ENCODE results near the gene RBMX.
"Not testable (repeated sequence)": the region's sequence is repeated elsewhere in the genome, so short reads cannot be mapped to it uniquely, and the experiment has no call there.

RBMX gene

GRCh38 chrX:136878423-136878822 is 2.1 kb downstream of the RBMX start:
- DNase-seq (ENCODE audit: low read depth, low spot score) = no peak

DNA sequence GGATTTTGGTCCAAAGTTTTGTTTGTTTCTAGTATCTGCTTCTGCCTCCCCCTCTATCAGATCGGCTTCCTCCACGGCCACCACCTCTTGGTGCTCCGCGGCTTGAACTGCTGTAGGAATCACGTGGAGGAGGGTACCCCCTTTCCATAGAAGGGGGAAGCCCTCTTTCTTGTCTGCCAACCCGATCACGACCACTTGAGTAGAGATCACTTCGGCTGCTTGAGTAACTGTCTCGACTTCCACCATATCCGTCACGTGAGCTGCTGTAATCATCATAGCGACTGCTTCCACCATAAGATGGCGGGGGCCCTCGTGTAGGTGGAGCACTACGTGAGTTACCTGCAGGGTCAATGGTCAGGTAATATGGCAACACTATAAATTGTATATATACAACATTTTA is 6.4 kb downstream of the RBMX start:
- DNase-seq (ENCODE audit: low read depth, low spot score) = not testable (repeated sequence)

GRCh38 chrX:136873210-136873609 is 7.3 kb downstream of the RBMX start:
- DNase-seq (ENCODE audit: low read depth, low spot score) = not testable (repeated sequence)

DNA sequence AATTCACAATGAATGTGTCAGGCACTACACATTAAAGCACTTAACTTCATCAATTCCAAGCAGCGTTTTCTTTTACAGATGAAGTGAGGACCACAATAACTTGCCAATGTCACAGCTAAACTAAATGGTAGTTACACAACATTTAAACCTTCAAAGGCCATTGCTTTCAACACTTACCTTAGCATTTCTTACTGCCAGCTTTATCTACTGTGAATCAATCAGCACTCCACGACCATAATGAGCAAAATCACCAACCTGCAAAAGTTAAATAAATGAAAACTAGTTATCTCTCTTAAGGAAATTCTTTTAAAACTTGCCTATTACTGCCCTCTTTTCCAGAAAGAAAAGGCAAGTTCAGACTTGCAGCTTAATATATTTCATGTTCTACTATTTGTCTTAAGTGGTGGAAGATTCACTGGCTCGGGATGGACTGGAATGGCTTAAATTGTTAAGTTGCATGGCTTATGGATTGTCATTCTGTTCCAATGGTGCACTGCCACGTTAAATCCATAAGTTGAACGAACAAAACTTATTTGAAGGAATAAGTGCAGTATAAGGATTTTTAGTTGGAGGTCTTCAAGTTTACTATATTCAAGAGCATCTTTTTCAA is 8.3 kb downstream of the RBMX start:
- DNase-seq (ENCODE audit: low read depth, low spot score) = no peak

GRCh38 chrX:136870064-136870463 is 10.5 kb downstream of the RBMX start:
- DNase-seq (ENCODE audit: low read depth, low spot score) = no peak

DNA sequence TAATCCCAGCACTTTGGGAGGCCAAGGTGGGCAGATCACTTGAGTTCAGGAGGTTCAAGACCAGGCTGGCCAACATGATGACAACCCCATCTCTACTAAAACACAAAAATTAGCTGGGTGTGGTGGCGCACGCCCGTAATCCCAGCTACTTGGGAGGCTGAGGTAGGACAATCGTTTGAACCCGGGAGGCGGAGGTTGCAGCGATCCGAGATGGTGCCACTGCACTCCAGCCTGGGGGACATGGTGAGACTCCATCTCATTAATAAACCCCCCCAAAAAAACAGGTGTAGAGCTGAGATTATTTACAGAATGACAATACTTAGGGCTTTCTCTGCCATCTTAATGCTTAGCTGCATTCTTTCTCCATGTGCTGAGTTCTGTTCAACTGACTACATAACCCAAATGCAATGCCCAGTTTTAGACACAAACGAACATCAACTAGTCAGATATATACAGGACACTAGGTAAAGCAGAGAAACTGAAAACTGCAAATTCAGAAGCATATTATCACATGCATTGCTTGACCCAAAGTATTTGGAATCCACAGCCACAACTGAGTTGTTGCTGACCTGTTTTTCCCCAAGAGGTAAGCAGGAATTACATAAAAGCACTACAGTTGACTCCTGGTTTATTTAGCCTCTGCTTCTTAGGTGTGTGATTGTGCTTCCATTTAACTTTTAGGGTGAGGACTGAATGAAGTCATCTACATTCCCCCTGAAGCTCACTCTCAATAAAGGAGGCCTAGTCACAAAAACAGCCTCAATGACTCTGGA is 12.1 kb downstream of the RBMX start:
- DNase-seq (ENCODE audit: low read depth, low spot score) = no peak

- DNase-seq (ENCODE audit: low read depth, low spot score) = no peak
These were observed 13.0 kb downstream of the RBMX start for GRCh38 chrX:136867518-136867917.

DNA sequence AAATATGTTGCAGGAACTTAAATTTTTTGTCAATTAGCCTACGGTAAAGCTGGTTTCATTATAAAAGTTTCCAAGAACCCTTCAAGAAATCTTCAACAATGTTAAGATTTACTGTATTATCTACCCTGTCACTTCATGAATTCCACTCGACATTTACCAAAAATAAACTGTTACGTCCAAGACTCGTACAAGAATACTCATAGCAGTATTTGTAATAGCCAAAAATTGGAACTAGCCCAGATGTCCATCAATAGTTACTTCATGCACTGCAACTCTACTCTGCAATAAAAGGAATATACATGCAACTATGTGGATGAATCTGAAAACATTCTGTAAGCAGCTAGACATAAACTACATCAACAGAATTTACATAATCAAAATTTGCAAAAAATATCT is 13.4 kb downstream of the RBMX start:
- DNase-seq (ENCODE audit: low read depth, low spot score) = no peak

- no peak for DNase-seq (ENCODE audit: low read depth, low spot score)
These were observed 14.0 kb downstream of the RBMX start for GRCh38 chrX:136866337-136867095.

GRCh38 chrX:136865270-136866158 is 15.0 kb downstream of the RBMX start:
- DNase-seq (ENCODE audit: low read depth, low spot score) = no peak

DNA sequence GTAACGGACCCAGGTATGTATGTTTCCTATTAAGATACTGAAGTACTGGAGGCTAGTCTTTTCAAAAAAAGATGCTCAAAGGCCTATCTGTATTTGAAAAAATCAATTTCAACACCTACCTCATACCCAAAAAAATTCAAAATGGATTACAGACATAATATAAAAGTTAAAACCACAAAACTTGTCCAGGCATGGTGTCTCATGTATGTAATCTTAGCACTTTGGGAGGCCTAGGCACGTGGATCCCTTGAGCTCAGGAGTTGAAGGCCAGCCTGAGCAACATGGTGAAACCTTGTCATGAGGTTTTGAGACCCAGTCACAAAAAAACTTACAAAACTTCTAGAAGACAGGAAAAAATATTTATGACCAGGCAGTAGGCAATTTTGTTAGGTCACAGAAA is 16.7 kb downstream of the RBMX start:
- DNase-seq (ENCODE audit: low read depth, low spot score) = no peak

DNA sequence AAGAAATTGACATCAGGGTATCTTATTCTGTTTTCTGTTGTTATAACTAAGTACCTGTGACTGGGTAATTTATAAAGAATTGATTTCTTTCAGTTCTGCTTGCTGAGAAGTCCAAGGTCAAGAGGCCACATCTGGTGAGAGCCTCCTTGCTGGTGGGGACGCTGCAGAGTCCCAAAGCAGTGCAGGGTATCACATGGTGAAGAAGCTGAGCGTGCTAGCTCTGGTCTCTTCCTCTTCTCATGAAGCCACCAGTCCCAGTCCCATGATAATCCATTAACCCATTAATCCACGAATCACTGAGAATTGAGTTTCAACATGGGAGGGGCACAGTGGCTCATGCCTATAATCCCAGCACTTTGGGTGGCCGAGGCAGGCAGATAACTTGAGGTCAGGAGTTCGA is 18.0 kb downstream of the RBMX start:
- no peak for DNase-seq (ENCODE audit: low read depth, low spot score)

- no peak for DNase-seq (ENCODE audit: low read depth, low spot score)
These were observed 18.6 kb downstream of the RBMX start for GRCh38 chrX:136861877-136862276.

DNA sequence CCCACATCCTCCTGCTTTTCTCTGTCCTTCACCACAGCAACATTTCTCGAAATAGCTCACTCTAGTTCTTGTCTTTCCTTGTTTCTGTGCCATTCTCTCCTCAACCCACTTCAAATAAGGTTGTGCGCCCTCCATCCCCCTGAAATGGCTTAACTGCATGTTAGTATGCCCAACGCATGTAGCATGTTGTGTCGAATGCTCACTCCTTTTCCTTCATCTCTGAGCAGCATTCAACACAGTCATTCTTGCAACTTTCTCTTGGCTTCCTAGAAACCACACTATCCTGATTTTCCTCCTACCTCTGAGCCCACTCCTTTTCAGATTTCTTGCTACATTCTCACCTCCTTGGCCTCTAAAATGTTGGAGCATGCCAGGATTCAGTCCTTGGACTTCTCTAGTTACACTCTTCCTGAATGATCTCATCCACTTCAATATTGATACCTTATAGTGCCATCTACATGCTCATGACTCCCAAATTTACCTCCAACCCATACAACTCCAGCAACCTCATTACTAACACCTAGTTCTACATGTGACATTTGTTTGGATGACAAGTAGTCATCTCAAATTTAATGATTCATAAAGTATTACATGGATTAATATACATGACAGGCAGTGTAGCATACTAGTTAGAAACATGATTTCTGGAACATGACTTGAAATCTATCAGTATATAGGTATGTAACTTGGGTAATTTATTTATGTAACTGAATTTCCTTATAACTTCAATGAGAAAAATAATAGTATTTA is 22.3 kb downstream of the RBMX start:
- no peak for DNase-seq (ENCODE audit: low read depth, low spot score)

GRCh38 chrX:136856551-136856950 is 24.0 kb downstream of the RBMX start:
- no peak for DNase-seq (ENCODE audit: low read depth, low spot score)

- no peak for DNase-seq (ENCODE audit: low read depth, low spot score)
These were observed 24.5 kb downstream of the RBMX start for GRCh38 chrX:136856050-136856449.

DNA sequence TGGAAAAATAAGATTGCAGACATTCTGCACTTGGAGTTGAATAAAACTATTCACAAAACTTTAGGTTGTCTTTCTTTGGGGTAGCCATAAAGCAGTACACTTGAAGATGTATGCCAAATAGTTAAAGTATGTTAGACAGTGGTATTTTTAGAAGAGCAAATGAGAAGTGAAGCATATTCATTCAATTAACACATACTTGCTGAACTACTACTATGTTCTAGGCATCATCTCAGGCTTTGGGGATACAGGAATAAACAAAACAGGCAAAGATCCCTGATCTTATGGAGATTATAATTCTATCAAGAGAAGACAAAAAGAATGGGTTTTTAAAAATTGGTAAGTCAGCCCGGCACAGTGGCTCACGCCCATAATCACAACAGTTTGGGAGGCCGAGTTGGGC is 29.0 kb downstream of the RBMX start:
- DNase-seq (ENCODE audit: low read depth, low spot score) = no peak

GRCh38 chrX:136850441-136851175 is 29.9 kb downstream of the RBMX start:
- DNase-seq (ENCODE audit: low read depth, low spot score) = no peak

DNA sequence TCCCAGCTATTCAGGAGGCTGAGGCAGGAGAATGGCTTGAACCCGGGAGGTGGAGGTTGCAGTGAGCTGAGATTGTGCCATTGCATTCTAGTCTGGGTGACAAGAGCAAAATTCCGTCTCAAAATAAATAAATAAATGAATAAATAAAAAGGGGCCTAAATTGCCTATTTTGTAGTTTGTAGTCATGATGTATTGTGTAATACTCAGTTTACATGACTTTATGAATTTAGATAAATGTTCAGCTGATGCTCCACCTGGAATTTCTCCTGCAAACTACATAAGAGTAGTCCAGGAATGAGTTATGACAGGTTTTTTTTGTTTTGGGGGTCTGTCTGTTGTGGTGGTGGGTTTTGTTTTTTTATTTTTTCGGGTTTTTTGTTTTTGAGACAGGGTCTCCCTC is 31.1 kb downstream of the RBMX start:
- no peak for DNase-seq (ENCODE audit: low read depth, low spot score)

- no peak for DNase-seq (ENCODE audit: low read depth, low spot score)
These were observed 32.7 kb downstream of the RBMX start for GRCh38 chrX:136847874-136848273.
